Measurements from ENCODE around the gene WWC1.

DNA sequence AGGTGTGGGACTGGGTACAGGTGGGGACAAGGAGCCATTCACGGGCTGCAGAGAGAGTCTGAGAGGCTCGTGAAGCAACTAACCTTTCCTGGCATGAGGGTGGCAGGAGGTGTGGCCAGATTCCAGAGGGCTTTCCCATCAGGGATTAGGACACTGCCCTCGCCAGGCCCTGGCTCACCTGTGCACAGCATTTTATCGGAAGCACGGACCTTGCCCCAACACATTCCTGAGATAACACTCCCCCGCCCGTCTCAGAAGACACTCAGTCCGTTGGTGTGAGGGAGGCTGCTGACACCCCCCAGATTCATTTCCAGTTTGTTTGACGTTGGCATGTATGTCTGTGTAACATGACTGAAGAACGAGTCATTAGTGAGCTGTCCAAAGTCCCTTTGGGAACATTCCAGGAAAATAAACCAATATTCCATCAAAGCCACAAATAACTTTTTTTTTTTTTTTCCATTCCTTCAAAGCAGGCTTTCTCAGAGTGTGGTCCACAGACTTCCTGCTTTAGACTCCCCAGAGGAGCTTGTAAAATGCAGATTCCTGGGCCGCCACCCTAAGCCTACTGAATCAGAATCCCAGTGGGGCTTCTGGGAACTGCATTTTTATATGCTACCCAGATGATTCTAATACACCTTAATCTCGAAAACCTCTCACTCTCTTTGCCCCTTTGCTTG is 23.4 kb downstream of the WWC1 start:
- TF ChIP-seq CTCF (IDR thresholded peaks at IDR 0.05 in 4 of 5, conservative IDR thresholded peaks at IDR 0.05 in 1 of 5) (no peak), POLR2A (IDR thresholded peaks at IDR 0.05) (no peak)
